Fibroblast of skin of left quadriceps (primary cell): Measurements from ENCODE around the gene FHOD1.
A peak's percentile ranks its signal among the peaks of the same experiment; 100 is the strongest.

ENCODE experiments used
- DNase-seq, 2 experiments: peaks; one replicate each; pipeline ENCODE4 v3.0.0-alpha.2; 2013; ENCODE audit warnings: low read depth in 2 of 2

The FHOD1 gene

GRCh38 chr16:67208154-67208896 is 39.0 kb downstream of the FHOD1 start:
- no peak for DNase-seq

- no peak for DNase-seq
Measured at GRCh38 chr16:67207249-67208091, 39.8 kb downstream of the FHOD1 start.

- DNase-seq = no peak
Measured at GRCh38 chr16:67206838-67207248, 40.4 kb downstream of the FHOD1 start.

- no peak for DNase-seq
Measured at GRCh38 chr16:67206129-67206837, 41.0 kb downstream of the FHOD1 start.

- DNase-seq = no peak
Measured at GRCh38 chr16:67204076-67204475, 43.2 kb downstream of the FHOD1 start.

- no peak for DNase-seq
Measured at GRCh38 chr16:67202956-67203493, 44.3 kb downstream of the FHOD1 start.

- DNase-seq = no peak
Measured at GRCh38 chr16:67202426-67202825, 44.9 kb downstream of the FHOD1 start.

- no peak for DNase-seq
Measured at GRCh38 chr16:67201411-67202345, 45.6 kb downstream of the FHOD1 start.

GRCh38 chr16:67200491-67200890 is 46.8 kb downstream of the FHOD1 start:
- no peak for DNase-seq

- no peak for DNase-seq
Measured at GRCh38 chr16:67199808-67200198, 47.5 kb downstream of the FHOD1 start.

GRCh38 chr16:67199011-67199807 is 48.1 kb downstream of the FHOD1 start, which contains the start of gene ELMO3:
Gene ELMO3, plus strand, starts transcription at chr16:67199131. Its CDS starts 196 bp downstream, at chr16:67199327.
- no peak for DNase-seq

- DNase-seq = no peak
Measured at GRCh38 chr16:67198238-67198734, 49.0 kb downstream of the FHOD1 start.

GRCh38 chr16:67197704-67198103 is 49.6 kb downstream of the FHOD1 start:
- no peak for DNase-seq

- DNase-seq = no peak
Measured at GRCh38 chr16:67196881-67197280, 50.4 kb downstream of the FHOD1 start.

GRCh38 chr16:67195676-67196075 is 51.6 kb downstream of the FHOD1 start:
- no peak for DNase-seq

- no peak for DNase-seq
Measured at GRCh38 chr16:67194260-67194659, 53.0 kb downstream of the FHOD1 start.

GRCh38 chr16:67193536-67193935 is 53.7 kb downstream of the FHOD1 start:
- DNase-seq = no peak

GRCh38 chr16:67192781-67193361 is 54.4 kb downstream of the FHOD1 start:
- no peak for DNase-seq

GRCh38 chr16:67191995-67192681 is 55.1 kb downstream of the FHOD1 start, which contains the start of gene E2F4:
Gene E2F4, plus strand, starts transcription at chr16:67192155. Its CDS starts 73 bp downstream, at chr16:67192228.
- peak; percentile 70 to 76 for DNase-seq
